Spinal cord (tissue), 10 donors: Measurements from ENCODE around the gene ME3. TPM values are rescaled to one million over a fixed set of nuclear protein-coding genes. Genes with fewer than 3 reads are reported as not detected.
A peak's percentile ranks its signal among the peaks of the same experiment; 100 is the strongest.
"Not testable (repeated sequence)": the region's sequence is repeated elsewhere in the genome, so short reads cannot be mapped to it uniquely, and the experiment has no call there.

Experiments
- DNase-seq, 6 donors: peaks; one replicate each; pipeline versions ENCODE4 v3.0.0 to v3.0.0-alpha.2; 2013 to 2015; ENCODE audit warnings: low spot score in 6 of 6, low read depth in 4 of 6
- H3K27ac ChIP-seq: one replicate; pipeline ENCODE4 v1.5.1; 2013; ENCODE audit warnings: low read depth, low read length, control low read depth
- H3K27me3 ChIP-seq: one replicate; pipeline ENCODE4 v1.6.1; 2013; ENCODE audit warnings: low read length; ENCODE audit not compliant: control insufficient read depth, insufficient read depth
- H3K36me3 ChIP-seq: one replicate; pipeline ENCODE4 v1.6.1; 2013; ENCODE audit warnings: low read length; ENCODE audit not compliant: control insufficient read depth, insufficient read depth
- H3K4me1 ChIP-seq: one replicate; pipeline ENCODE4 v1.6.1; 2013; ENCODE audit warnings: low read length; ENCODE audit not compliant: control insufficient read depth, insufficient read depth
- H3K4me3 ChIP-seq: one replicate; pipeline ENCODE4 v1.5.1; 2013; ENCODE audit warnings: low read depth, low read length, control low read depth
- H3K9me3 ChIP-seq: one replicate; pipeline ENCODE4 v1.6.1; 2013; ENCODE audit warnings: low read length; ENCODE audit not compliant: control insufficient read depth, insufficient read depth
- WGBS: methylation state at CpG from one replicate; pipeline ENCODE4 v1.1.5; 2013; ENCODE audit warnings: missing lambda C conversion rate; ENCODE audit not compliant: insufficient coverage; 5-methylcytosine and 5-hydroxymethylcytosine counted together
- polyA plus RNA-seq, 2 donors: library from polyadenylated mRNA; unstranded; fragments of 120-200 nt; gene quantifications; one replicate each; pipeline ENCODE4 v1.2.1, GENCODE V29; 2013; ENCODE audit not compliant: insufficient read length in 2 of 2
- total RNA-seq, 2 donors: library from RNA; depleted of rRNA in 1 of 2; stranded (reverse); fragments of 120-200 nt in 1 of 2; fragments of >200 nt in 1 of 2; gene quantifications; one replicate each; pipeline versions ENCODE4 v1.2.3 to v1.2.4, GENCODE V29; 2013 to 2014
- donor health status: healthy.

ME3 gene
- total and polyA plus RNA-seq, 4 donors = 39.0 to 45.4 (median 44.6) TPM

- Histone ChIP-seq H3K27ac (no peak overlapping the region), H3K4me3 (no peak overlapping the region), H3K27me3 (no peaks in the 10 kb centered on the region), H3K4me1 (no peaks in the 10 kb centered on the region), H3K9me3 (no peaks in the 10 kb centered on the region), H3K36me3 (peaks cover 7% of the 10 kb centered on the region)
- DNase-seq = no peak
These were observed 245.0 kb downstream of the ME3 start for GRCh38 chr11:86427441-86427840.

DNA sequence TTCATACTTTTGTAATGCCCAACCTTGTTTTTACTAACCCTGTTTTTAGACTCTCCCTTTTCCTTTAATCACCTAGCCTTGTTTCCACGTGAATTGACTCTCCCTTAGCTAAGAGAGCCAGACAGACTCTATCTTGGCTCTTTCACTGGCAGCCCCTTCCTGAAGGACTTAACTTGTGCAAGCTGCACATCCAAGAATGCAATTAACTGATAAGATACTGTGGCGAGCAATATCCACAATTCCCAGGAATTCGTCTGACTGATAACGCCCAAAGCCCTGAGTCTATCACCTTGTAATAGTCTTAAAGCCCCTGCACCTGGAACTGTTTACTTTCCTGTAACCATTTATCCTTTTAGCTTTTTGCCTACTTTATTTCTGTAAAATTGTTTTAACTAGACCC lies 248.9 kb downstream of the ME3 start:
- H3K9me3 ChIP-seq, DNase-seq, H3K4me3 ChIP-seq, H3K27me3 ChIP-seq, H3K4me1 ChIP-seq, H3K27ac ChIP-seq, H3K36me3 ChIP-seq: not testable (repeated sequence)
- WGBS = 76% methylated on average over 3 of the region's 4 CpGs

DNA sequence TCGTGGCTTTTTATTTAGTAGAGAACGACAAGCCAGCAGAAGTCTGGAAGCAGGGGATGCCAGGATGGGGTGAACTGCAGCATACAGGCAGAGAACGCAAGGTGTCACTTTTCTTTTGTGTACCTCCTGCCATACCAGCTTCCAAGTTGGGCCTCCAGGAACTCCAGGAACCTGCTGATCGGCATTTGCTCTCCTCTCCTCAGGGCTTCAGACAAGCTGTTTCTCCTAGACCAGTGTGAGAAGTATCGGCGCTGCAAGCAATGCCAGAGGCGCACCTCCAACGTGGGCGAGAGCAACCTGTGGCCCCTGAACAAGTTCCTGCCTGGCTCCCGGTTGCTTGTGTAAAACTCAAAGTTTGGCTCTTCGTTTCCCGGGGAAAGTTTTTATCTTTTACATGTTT lies 250.0 kb downstream of the ME3 start:
- no peak overlapping the region for H3K4me3 ChIP-seq
- no peaks in the 10 kb centered on the region for H3K9me3 ChIP-seq
- no peak overlapping the region for H3K27ac ChIP-seq
- no peaks in the 10 kb centered on the region for H3K4me1 ChIP-seq
- 90% methylated on average over 7 of the region's 12 CpGs for WGBS
- no peak for DNase-seq
- H3K36me3 ChIP-seq = peaks cover 4% of the 10 kb centered on the region
- H3K27me3 ChIP-seq = no peaks in the 10 kb centered on the region

- no peak for DNase-seq
- H3K36me3 ChIP-seq = peaks cover 4% of the 10 kb centered on the region
- 56% methylated on average over 2 of the region's 4 CpGs for WGBS
- H3K9me3 ChIP-seq = no peaks in the 10 kb centered on the region
- H3K4me1 ChIP-seq = no peaks in the 10 kb centered on the region
- H3K27ac ChIP-seq = no peak overlapping the region
- H3K27me3 ChIP-seq = no peaks in the 10 kb centered on the region
- H3K4me3 ChIP-seq = no peak overlapping the region
These were observed 250.5 kb downstream of the ME3 start for GRCh38 chr11:86421946-86422345.

DNA sequence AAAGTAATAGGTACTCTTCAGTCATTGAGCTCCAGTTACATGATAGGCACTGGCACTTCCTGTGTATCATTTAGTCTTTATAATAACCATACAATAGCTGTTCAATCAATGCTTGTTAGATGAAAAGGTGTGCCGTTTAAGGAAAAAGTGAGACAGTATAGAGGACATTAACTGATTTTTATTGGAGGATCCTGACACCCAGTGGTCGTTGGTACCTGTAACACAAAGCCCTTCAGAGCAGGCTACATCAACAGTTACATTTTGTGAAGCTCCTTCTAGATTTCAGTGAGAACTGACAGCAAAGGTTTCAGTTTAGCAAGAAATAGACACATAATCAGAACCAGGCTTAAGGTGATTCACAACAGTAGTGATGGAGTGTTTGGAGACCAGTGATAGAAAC lies 253.5 kb downstream of the ME3 start:
- no CpG with 5 or more reads among the region's 2 CpGs for WGBS
- Histone ChIP-seq H3K27me3 (no peaks in the 10 kb centered on the region), H3K4me1 (no peaks in the 10 kb centered on the region), H3K9me3 (no peaks in the 10 kb centered on the region), H3K4me3 (no peak overlapping the region), H3K27ac (no peak overlapping the region), H3K36me3 (peaks cover 4% of the 10 kb centered on the region)
- peak in 2 of 6 donors; percentile 30 to 62 for DNase-seq

DNA sequence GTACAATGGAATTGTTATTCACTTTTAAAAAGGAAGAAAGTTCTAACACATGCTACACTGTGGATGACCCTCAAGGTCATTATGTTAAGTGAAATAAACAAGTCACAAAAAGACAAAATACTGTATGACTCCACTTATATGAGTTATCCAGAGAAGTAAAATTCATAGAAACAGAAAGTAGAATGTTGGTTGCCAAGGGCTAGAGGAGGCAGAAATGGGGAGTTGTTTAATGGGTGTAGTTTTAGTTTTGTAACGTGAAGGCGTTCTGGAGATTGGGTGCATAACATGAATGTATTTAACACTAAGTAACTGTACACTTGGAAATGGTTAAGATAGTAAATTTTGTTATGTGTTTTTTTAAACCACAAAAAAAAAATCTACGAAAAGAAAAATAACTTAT lies 253.9 kb downstream of the ME3 start:
- no peak for DNase-seq
- no peaks in the 10 kb centered on the region for H3K9me3 ChIP-seq
- H3K27ac ChIP-seq = no peak overlapping the region
- no peaks in the 10 kb centered on the region for H3K27me3 ChIP-seq
- no CpG with 5 or more reads among the region's 3 CpGs for WGBS
- H3K36me3 ChIP-seq = peaks cover 4% of the 10 kb centered on the region
- no peak overlapping the region for H3K4me3 ChIP-seq
- H3K4me1 ChIP-seq = no peaks in the 10 kb centered on the region

DNA sequence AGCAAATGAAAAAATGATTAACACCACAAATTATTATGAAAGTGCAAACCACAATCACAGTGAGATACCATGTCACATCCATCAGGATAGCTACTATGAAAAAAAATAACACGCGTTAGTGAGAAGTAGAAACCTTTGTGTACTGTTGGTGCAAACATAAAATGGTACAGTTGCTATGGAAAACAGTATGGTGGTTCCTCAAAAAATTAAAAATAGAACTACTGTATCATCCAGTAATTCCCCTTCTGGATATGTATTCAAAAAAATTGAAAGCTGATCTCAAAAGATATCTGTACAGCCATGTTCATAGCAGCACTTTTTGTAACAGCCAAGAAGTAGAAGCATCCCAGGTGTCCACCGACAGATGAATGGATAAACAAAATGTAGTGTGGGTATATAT lies 254.3 kb downstream of the ME3 start:
- DNase-seq = no peak
- H3K4me3 ChIP-seq = no peak overlapping the region
- no peaks in the 10 kb centered on the region for H3K27me3 ChIP-seq
- no peaks in the 10 kb centered on the region for H3K4me1 ChIP-seq
- no peaks in the 10 kb centered on the region for H3K9me3 ChIP-seq
- peaks cover 4% of the 10 kb centered on the region for H3K36me3 ChIP-seq
- WGBS = no CpG with 5 or more reads among the region's 3 CpGs
- no peak overlapping the region for H3K27ac ChIP-seq

DNA sequence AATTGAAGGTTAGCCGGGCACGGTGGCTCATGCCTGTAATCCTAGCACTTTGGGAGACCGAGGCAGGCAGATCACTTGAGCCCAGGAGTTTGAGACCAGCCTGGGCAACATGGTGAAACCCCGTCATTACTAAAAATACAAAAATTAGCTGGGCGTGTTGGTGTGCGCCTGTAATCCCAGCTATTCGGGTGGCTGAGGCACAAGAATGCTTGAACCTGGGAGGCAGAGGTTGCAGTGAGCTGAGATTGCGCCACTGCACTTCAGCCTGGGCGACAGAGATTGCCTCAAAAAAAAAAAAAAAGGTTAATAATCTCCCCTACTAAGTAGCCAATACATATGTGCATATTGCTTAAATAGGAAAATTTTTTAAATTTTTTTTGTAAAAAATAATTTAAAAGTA lies 255.5 kb downstream of the ME3 start:
- not testable (repeated sequence) for H3K4me3 ChIP-seq, H3K36me3 ChIP-seq, DNase-seq, H3K27me3 ChIP-seq, H3K9me3 ChIP-seq, H3K4me1 ChIP-seq, H3K27ac ChIP-seq
- WGBS = 95% methylated on average over 3 of the region's 9 CpGs

- WGBS = no CpG with 5 or more reads among the region's 1 CpG
- H3K4me3 ChIP-seq = no peak overlapping the region
- H3K9me3 ChIP-seq = no peaks in the 10 kb centered on the region
- DNase-seq = no peak
- H3K36me3 ChIP-seq = peaks cover 2% of the 10 kb centered on the region
- H3K4me1 ChIP-seq = no peaks in the 10 kb centered on the region
- H3K27me3 ChIP-seq = no peaks in the 10 kb centered on the region
- H3K27ac ChIP-seq = no peak overlapping the region
These were observed 255.9 kb downstream of the ME3 start for GRCh38 chr11:86416494-86416893.

DNA sequence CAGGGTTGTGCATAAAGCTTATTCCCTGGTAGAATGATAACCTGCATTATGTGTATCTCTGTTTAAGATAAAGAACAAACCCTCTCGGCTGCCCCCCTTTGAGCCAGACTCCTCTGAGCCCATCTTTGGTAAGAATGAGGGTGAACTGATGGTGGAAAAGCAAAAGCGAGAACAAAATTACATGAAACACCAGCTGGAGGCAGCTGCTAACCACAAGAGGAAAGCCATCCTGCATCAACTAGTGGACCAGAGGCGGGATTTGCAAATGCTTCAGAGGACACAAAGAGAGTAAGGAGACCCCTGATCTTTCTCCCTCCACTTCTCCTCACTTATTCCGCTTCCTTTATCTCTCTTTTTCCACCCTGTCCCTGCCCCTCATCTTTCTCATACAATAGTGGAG lies 257.4 kb downstream of the ME3 start:
- Histone ChIP-seq H3K4me3 (no peak overlapping the region), H3K4me1 (no peaks in the 10 kb centered on the region), H3K27me3 (no peaks in the 10 kb centered on the region), H3K9me3 (no peaks in the 10 kb centered on the region), H3K27ac (no peak overlapping the region), H3K36me3 (peaks cover 2% of the 10 kb centered on the region)
- no peak for DNase-seq
- 93% methylated on average over 2 of the region's 4 CpGs for WGBS
